Sigmoid colon (tissue), 7 donors: ENCODE measurements around the gene OR52I1. TPM values are rescaled to one million over a fixed set of nuclear protein-coding genes. Genes with fewer than 3 reads are reported as not detected.

Experiments used
- DNase-seq: peaks from one replicate; pipeline ENCODE4 v3.0.0-alpha.2; 2019
- H3K27ac ChIP-seq, 4 donors: fragments of 200-600 bp; sonication (generic); one replicate each; pipeline ENCODE4 v1.5.1; 2016 to 2019; ENCODE audit warnings: mild to moderate bottlenecking in 1 of 4
- H3K27me3 ChIP-seq, 3 donors: fragments of 200-600 bp; sonication (generic); one replicate each; pipeline ENCODE4 v1.5.1; 2019; ENCODE audit warnings: mild to moderate bottlenecking in 1 of 3
- H3K36me3 ChIP-seq, 4 donors: fragments of 200-600 bp; sonication (generic); one replicate each; pipeline ENCODE4 v1.5.1; 2016 to 2019
- H3K4me1 ChIP-seq, 4 donors: fragments of 200-600 bp; sonication (generic); one replicate each; pipeline ENCODE4 v1.5.1; 2017 to 2019
- H3K4me3 ChIP-seq, 4 donors: fragments of 200-600 bp; sonication (generic); one replicate each; pipeline ENCODE4 v1.5.1; 2017 to 2019; ENCODE audit warnings: mild to moderate bottlenecking in 2 of 4, moderate library complexity in 1 of 4
- H3K9me3 ChIP-seq, 4 donors: fragments of 200-600 bp in 3 of 4; sonication (generic) in 3 of 4; one replicate each; pipeline versions ENCODE4 v1.5.1 to v1.6.1; 2013 to 2019
- CTCF ChIP-seq, 4 experiments: fragments of 450-650 bp in 3 of 4; fragments of 200-600 bp in 1 of 4; IDR thresholded peaks; one replicate each; pipeline ENCODE4 v1.5.1; 2016 to 2019; ENCODE audit warnings: antibody characterized with exemption in 4 of 4, mild to moderate bottlenecking in 3 of 4, moderate library complexity in 2 of 4
- EP300 ChIP-seq, 4 donors: sonication (generic); formaldehyde crosslinking; IDR thresholded peaks; one replicate each; pipeline ENCODE4 v1.6.1; 2017; ENCODE audit warnings: antibody characterized with exemption in 4 of 4
- POLR2A ChIP-seq, 2 donors: fragments of 450-650 bp; IDR thresholded peaks; one replicate each; pipeline ENCODE4 v1.6.1; 2016; ENCODE audit warnings: antibody characterized with exemption in 2 of 2, mild to moderate bottlenecking in 2 of 2, moderate library complexity in 2 of 2
- POLR2AphosphoS5 ChIP-seq, 4 donors: sonication (generic); formaldehyde crosslinking; IDR thresholded peaks; one replicate each; pipeline ENCODE4 v1.6.1; 2017; ENCODE audit warnings: antibody characterized with exemption in 4 of 4
- WGBS, 2 donors: extraction: QIAGEN DNeasy Blood & Tissue Kit; methylation state at CpG; one replicate each; pipeline ENCODE4 v1.1.7; 2013; 5-methylcytosine and 5-hydroxymethylcytosine counted together
- intact Hi-C: fragments of 100-400 bp; cut with DNase I; formaldehyde crosslinking; loops from one replicate; pipeline ENCODE4 v1.15.1; 2023
- polyA plus RNA-seq, 3 donors: library from polyadenylated mRNA; stranded (reverse); fragments of 200-250 nt; gene quantifications; one replicate each; pipeline ENCODE4 v1.2.3, GENCODE V29; 2013
- total RNA-seq, 4 donors: library from RNA; depleted of rRNA; stranded (reverse); fragments of >200 nt; gene quantifications; one replicate each; pipeline ENCODE4 v1.1.0, GENCODE V29; 2016
- donor health status: healthy with polysubstance abuse.
- donor health status: Bipolar disorder and iron deficiency.
- donor health status: healthy.

OR52I1 gene
- total and polyA plus RNA-seq, 7 donors, result not detected

GRCh38 chr11:4644233-4644632 is 50.4 kb downstream of the OR52I1 start:
- WGBS, 2 donors, result 68 to 71% methylated on average over 4 of the region's 4 CpGs
- DNase-seq, result no peak
- intact Hi-C loops, result loop anchor here (5.0 kb wide), 1 partner anchor 53 kb away; the partner anchor contains the start of gene OR51E2
- Histone ChIP-seq H3K27me3 (no peaks in the 10 kb centered on the region), H3K4me3 (no peak overlapping the region), H3K27ac (peak overlapping the region in 1 of 4 donors; percentile 72), H3K36me3 (no peaks in the 10 kb centered on the region), H3K4me1 (peaks cover 0 to 53% (median 47%) of the 10 kb centered on the region in 4 donors), H3K9me3 (no peaks in the 10 kb centered on the region)
- TF ChIP-seq POLR2AphosphoS5 (IDR thresholded peaks at IDR 0.05) (no peak), EP300 (IDR thresholded peaks at IDR 0.05) (no peak), POLR2A (IDR thresholded peaks at IDR 0.05) (no peak), CTCF (IDR thresholded peaks at IDR 0.05) (no peak)

Other genes with a start within 250 kb of the OR52I1 start
- not detected for gene OR52B4, start 225.7 kb upstream of the OR52I1 start, total RNA-seq
- not detected for gene OR52B4, start 225.7 kb upstream of the OR52I1 start, polyA plus RNA-seq
- gene TRIM21, start 200.3 kb upstream of the OR52I1 start, total RNA-seq, result 10 to 100 TPM; 15.0 to 21.4 (median 16.2) TPM
- 10 to 100 TPM; 16.2 to 32.1 (median 29.1) TPM for gene TRIM21, start 200.3 kb upstream of the OR52I1 start, polyA plus RNA-seq
- gene OR52K2, start 144.7 kb upstream of the OR52I1 start, total RNA-seq, result under 1 TPM in 1 of 4 donors, not detected in 3; 0.41 TPM
- gene OR52K2, start 144.7 kb upstream of the OR52I1 start, polyA plus RNA-seq, result not detected
- gene OR52K1, start 111.4 kb upstream of the OR52I1 start, total RNA-seq, result under 1 TPM in 1 of 4 donors, not detected in 3; 0.14 TPM
- gene OR52K1, start 111.4 kb upstream of the OR52I1 start, polyA plus RNA-seq, result not detected
- not detected for gene OR52M1, start 48.8 kb upstream of the OR52I1 start, total RNA-seq
- not detected for gene OR52M1, start 48.8 kb upstream of the OR52I1 start, polyA plus RNA-seq
- gene OR52I2, start 12.3 kb upstream of the OR52I1 start, total RNA-seq, result not detected
- gene OR52I2, start 12.3 kb upstream of the OR52I1 start, polyA plus RNA-seq, result not detected
- gene TRIM68, start 14.2 kb downstream of the OR52I1 start, total RNA-seq, result 10 to 100 TPM in 3 of 4 donors, 1 to 10 TPM in 1; 8.9 to 15.0 (median 11.7) TPM
- 10 to 100 TPM in 2 of 3 donors, 1 to 10 TPM in 1; 6.0 to 12.9 (median 11.6) TPM for gene TRIM68, start 14.2 kb downstream of the OR52I1 start, polyA plus RNA-seq
- not detected for gene OR51D1, start 43.4 kb downstream of the OR52I1 start, total RNA-seq
- gene OR51D1, start 43.4 kb downstream of the OR52I1 start, polyA plus RNA-seq, result not detected
- 1 to 10 TPM in 3 of 4 donors, under 1 TPM in 1; 0.33 to 2.2 (median 1.6) TPM for gene OR51E1, start 49.9 kb downstream of the OR52I1 start, total RNA-seq
- under 1 TPM in 2 of 3 donors, not detected in 1; 0.23 to 0.50 TPM for gene OR51E1, start 49.9 kb downstream of the OR52I1 start, polyA plus RNA-seq
- gene OR51E2, start 103.8 kb downstream of the OR52I1 start, total RNA-seq, result 10 to 100 TPM in 2 of 4 donors, 1 to 10 TPM in 2; 1.3 to 24.8 (median 7.1) TPM
- under 1 TPM in 1 of 3 donors, not detected in 2; 0.63 TPM for gene OR51E2, start 103.8 kb downstream of the OR52I1 start, polyA plus RNA-seq
- not detected for gene MMP26, start 110.7 kb downstream of the OR52I1 start, total RNA-seq
- not detected for gene MMP26, start 110.7 kb downstream of the OR52I1 start, polyA plus RNA-seq
- gene OR51F1, start 175.9 kb downstream of the OR52I1 start, total RNA-seq, result not detected
- not detected for gene OR51F1, start 175.9 kb downstream of the OR52I1 start, polyA plus RNA-seq
- gene OR52R1, start 210.3 kb downstream of the OR52I1 start, total RNA-seq, result not detected
- not detected for gene OR52R1, start 210.3 kb downstream of the OR52I1 start, polyA plus RNA-seq
- not detected for gene OR51F2, start 227.3 kb downstream of the OR52I1 start, total RNA-seq
- gene OR51F2, start 227.3 kb downstream of the OR52I1 start, polyA plus RNA-seq, result not detected